Measurements from ENCODE around the gene RMRP. TPM values are rescaled to one million over a fixed set of nuclear protein-coding genes. Genes with fewer than 3 reads are reported as not detected.

The RMRP gene
- total RNA-seq, 2 experiments from 2014 or later = 12,624 to 26,575 TPM

GRCh38 chr9:35664531-35665470 lies 7.0 kb upstream of the RMRP start, which contains the start of gene ARHGEF39:
Gene ARHGEF39, minus strand, starts transcription at chr9:35665195. Its CDS starts 26 bp downstream, at chr9:35665169.
- Histone ChIP-seq H3K9me3 (ENCODE audit: low read length) (no peaks in the 10 kb centered on the region), H3K4me2 (ENCODE audit: low read length) (peak within 1 kb of the TSS; percentile 99), H3K36me3 (ENCODE audit: insufficient read depth, low read length) (peaks cover 35% of the 10 kb centered on the region), H3K4me1 (ENCODE audit: insufficient read depth, low read length, poor library complexity, severe bottlenecking) (peaks cover 62% of the 10 kb centered on the region), H3K9me2 (ENCODE audit: insufficient read depth, low read length) (no peaks in the 10 kb centered on the region), H2AFZ (ENCODE audit: low read length) (peak within 1 kb of the TSS; percentile 65), H3K27ac (ENCODE audit: low read depth, low read length, poor library complexity, severe bottlenecking) (peak within 1 kb of the TSS; percentile 85), H3K4me3 (ENCODE audit: low read depth, low read length, poor library complexity, severe bottlenecking) (peak within 1 kb of the TSS; percentile 78), H3K79me2 (ENCODE audit: insufficient read depth, low read depth, low read length) (peaks cover 17% of the 10 kb centered on the region; the same call in 1 of the 2 replicates), H4K20me1 (ENCODE audit: insufficient read depth, low read length) (no peaks in the 10 kb centered on the region)
- peak; percentile 67 for TF ChIP-seq CTCF (conservative IDR thresholded peaks at IDR 0.05; ENCODE audit: low read length)
- TF ChIP-seq EZH2phosphoT487 (IDR thresholded peaks at IDR 0.05; ENCODE audit: borderline replicate concordance, low read depth, low read length) = no peak
- intact Hi-C loops (cut with micrococcal nuclease; ENCODE audit: unreplicated experiment) = no loop called here
- ChIA-PET POLR2A (interaction anchor here (0.7 to 5.5 kb wide), 24 partner anchors 9 to 576 kb away, joined by 3 to 28 read pairs (median 5); partner anchors contain the start of genes CA9, CD72, GBA2 and HINT2), CTCF (ENCODE audit: unreplicated experiment) (interaction anchor here (0.7 to 2.0 kb wide), 8 partner anchors 8 to 84 kb away, joined by 3 to 13 read pairs (median 3); no protein-coding TSS in a partner anchor)
- BruUV-seq (replicated peaks) = TSS peak; percentile 44
- peak; percentile 88 for DNase-seq (ENCODE audit: low spot score)

- H3K9me3 ChIP-seq (ENCODE audit: low read length) = no peaks in the 10 kb centered on the region
- no peak overlapping the region for H2AFZ ChIP-seq (ENCODE audit: low read length)
- peaks cover 35% of the 10 kb centered on the region for H3K36me3 ChIP-seq (ENCODE audit: insufficient read depth, low read length)
- DNase-seq (ENCODE audit: low spot score) = no peak
- H3K4me1 ChIP-seq (ENCODE audit: insufficient read depth, low read length, poor library complexity, severe bottlenecking) = peaks cover 78% of the 10 kb centered on the region
- H3K79me2 ChIP-seq (ENCODE audit: insufficient read depth, low read depth, low read length) = peaks cover 28% of the 10 kb centered on the region; the same call in 1 of the 2 replicates
- intact Hi-C loops (cut with micrococcal nuclease; ENCODE audit: unreplicated experiment) = no loop called here
- no TSS peak for BruUV-seq (replicated peaks)
- 0 out of 2 replicates have a peak, but pooled peaks cover 5% of the 10 kb centered on the region for H4K20me1 ChIP-seq (ENCODE audit: insufficient read depth, low read length)
- TF ChIP-seq CTCF (conservative IDR thresholded peaks at IDR 0.05; ENCODE audit: low read length) (no peak), EZH2phosphoT487 (IDR thresholded peaks at IDR 0.05; ENCODE audit: borderline replicate concordance, low read depth, low read length) (no peak)
- peak overlapping the region; percentile 85 for H3K27ac ChIP-seq (ENCODE audit: low read depth, low read length, poor library complexity, severe bottlenecking)
- no peak overlapping the region for H3K4me3 ChIP-seq (ENCODE audit: low read depth, low read length, poor library complexity, severe bottlenecking)
- POLR2A ChIA-PET = interaction anchor here (1.4 to 5.5 kb wide), 3 partner anchors 13 to 44 kb away, joined by 3 to 28 read pairs (median 3); partner anchors contain the start of gene CD72
- no peaks in the 10 kb centered on the region for H3K9me2 ChIP-seq (ENCODE audit: insufficient read depth, low read length)
- CTCF ChIA-PET (ENCODE audit: unreplicated experiment) = no interaction called here
- H3K4me2 ChIP-seq (ENCODE audit: low read length) = peak overlapping the region; percentile 99
Observed at GRCh38 chr9:35662437-35662836, 4.6 kb upstream of the RMRP start.
